Measurements from ENCODE around the gene SPEG.

DNA sequence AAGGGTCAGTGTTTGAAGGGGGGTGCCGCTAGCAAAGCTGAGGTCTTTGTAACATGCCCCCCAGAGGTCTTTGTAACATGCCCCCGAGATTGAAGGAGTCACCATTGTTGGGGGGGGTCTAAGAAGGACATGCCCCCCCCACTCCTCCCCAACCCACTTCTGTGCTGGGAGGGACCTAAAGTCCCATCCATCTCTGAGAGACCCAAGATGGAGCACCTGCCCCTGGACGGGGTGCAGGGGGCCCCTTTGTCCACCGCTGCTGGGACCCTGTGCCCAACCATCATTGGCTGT, 73.7 kb downstream of the SPEG start:
- TF ChIP-seq, protein P1, sequence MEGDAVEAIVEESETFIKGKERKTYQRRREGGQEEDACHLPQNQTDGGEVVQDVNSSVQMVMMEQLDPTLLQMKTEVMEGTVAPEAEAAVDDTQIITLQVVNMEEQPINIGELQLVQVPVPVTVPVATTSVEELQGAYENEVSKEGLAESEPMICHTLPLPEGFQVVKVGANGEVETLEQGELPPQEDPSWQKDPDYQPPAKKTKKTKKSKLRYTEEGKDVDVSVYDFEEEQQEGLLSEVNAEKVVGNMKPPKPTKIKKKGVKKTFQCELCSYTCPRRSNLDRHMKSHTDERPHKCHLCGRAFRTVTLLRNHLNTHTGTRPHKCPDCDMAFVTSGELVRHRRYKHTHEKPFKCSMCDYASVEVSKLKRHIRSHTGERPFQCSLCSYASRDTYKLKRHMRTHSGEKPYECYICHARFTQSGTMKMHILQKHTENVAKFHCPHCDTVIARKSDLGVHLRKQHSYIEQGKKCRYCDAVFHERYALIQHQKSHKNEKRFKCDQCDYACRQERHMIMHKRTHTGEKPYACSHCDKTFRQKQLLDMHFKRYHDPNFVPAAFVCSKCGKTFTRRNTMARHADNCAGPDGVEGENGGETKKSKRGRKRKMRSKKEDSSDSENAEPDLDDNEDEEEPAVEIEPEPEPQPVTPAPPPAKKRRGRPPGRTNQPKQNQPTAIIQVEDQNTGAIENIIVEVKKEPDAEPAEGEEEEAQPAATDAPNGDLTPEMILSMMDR (IDR thresholded peaks at IDR 0.05): no peak
- TF ChIP-seq POLR2A (IDR thresholded peaks at IDR 0.05): no peak

All from body of pancreas (tissue), 4 donors.